Iris pigment epithelial cell (primary cell): ENCODE measurements around the gene GPC6.

ENCODE experiments used
- DNase-seq: peaks from one replicate; pipeline ENCODE4 v3.0.0-alpha.2; 2011; ENCODE audit warnings: low read depth

Gene GPC6

DNA sequence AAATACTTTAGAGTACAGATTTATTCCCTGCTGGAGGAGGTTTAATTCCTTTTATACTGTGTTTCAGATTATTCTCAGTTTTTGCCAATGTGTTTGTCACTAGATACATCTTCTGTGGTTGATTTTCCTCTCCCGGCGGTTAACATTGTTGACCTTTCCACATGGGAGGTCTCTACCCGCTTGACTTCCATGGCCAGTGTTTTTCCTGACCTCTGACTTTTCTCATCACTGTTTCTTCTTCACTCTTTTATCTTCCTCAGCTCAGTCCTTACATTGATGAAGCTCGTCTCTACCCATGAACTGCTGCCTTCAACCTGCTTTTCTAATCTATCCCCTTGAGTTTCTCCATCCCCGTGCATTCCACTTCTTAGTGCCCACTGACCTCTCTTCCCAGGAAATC lies 517.4 kb downstream of the GPC6 start:
- DNase-seq = no peak

DNA sequence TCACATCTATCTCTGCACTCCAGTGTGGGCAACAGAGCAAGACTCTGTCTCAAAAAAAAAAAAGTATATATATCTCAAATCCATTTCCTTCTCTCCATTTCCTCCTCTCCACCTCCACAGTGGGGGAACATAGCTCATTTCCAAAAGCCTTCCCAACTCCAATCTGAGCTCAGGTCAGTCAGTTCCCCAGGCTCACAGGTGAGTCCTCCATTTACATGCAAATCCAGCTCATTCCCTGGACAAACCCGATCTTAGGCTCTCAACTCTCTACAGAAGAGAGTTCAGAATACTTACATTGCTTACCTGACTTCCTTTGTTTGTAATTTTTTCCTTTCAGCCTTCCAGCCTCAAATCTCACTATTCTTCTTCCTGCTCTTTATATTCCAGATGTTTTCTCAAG lies 518.3 kb downstream of the GPC6 start:
- DNase-seq = no peak

DNA sequence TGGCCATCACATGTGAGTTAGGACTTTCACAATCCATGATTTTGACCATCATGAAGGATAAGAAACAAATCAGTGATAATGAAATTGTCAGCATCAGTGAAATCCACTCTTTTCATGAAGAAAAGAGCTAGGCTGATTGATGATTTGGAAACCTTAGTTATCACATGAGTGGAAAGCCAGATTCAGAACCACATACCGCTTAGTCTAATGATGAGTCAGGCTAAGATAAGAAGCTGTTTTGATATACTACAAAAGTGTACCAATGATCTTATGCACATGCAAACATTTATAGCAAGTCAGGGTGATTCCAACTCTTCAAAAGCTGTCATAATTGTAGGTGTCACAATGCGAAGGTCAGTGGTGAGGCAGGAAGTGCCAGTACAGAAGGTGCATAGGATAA lies 519.3 kb downstream of the GPC6 start:
- peak; percentile 49 for DNase-seq

DNA sequence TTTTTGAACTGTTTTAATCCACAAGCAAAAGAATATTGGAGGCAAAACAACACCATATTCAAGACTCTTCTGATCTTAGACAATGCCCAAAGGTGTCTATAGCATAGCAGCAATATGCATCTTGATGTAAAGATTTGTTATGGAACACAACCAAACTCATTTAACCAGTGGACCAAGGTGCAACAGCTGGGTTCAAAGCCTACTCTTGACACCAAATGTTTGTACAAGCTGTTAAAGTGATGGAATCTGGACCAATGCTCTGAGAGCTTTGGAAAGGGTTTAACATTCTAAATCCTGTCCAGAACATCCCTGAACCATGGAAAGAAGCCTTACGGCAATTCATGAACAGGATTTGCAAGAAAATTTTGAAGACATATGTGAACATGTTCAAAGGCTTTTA lies 520.0 kb downstream of the GPC6 start:
- no peak for DNase-seq

DNA sequence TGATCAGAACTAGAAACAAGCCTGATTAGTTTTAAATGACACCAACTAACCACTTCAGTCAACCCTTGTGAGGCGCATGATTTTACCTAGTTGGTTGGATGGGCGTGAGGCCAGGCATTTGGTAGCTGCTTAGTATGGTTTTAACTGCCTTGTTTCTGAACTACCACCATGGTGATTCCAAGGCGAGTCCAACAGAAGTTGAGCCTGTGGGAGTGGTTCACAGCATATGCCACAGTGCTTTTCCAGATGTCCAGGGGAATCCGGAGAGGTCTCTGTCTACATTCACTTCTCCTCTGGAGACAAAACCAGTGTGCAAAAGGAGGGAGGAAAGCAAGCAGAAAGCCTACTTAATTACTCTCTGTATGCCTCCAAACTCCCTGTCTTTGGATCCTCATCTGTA lies 524.1 kb downstream of the GPC6 start:
- DNase-seq = no peak

DNA sequence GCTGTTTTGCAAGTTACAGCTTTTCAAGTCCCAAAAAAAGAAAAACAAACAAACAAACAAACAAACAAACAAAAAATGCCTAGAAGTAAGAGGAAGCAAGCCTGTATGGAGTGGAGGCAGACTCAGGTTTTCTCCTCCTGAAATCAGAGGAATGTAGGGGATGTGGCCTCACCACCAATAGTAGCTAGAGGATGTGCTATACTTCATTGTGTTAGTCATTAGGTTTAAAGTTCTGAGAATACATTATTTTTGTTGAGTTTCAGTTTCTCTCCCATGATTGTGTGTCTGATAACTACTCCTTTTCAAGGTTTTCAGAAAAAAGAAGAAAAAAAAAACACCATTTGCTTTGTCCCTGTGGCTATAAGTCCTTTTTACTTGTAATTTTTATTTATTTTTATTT lies 524.5 kb downstream of the GPC6 start:
- DNase-seq = no peak

DNA sequence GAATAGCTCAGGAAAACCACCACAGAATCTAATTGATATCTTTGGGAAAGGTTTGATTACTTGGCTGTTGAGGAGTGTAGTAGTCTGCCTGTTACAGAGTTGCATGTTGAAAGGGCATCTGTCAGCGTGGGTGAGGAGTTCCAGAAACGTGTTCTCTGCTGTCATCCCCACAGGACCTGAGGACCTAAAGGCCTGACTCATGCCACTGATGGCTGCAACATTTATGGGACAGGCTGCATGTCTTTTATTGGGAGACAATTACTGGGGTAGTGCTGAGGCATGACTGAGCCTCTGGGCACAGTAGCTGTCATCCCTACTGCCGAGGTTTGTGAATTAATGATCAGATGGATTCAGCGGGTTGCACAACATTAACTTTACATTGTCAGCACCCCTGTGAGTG lies 525.9 kb downstream of the GPC6 start:
- DNase-seq = no peak

DNA sequence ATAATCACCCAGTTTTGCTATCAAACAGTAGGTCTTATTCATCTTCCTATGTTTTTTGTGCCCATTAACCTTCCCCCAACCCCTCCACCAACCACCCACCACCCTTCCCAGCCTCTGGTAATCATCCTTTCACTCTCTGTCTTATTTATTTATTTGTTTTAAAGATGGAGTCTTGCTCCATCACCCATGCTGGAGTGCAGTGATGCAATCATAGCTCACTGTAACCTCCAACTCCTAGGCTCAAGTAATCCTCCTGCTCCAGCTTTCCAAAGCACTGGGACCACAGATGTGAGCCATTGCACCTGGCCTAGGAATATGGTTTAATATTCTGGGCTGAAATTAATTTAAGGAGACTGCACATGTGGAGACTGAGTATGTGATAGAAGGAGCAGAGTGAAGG lies 527.0 kb downstream of the GPC6 start:
- no peak for DNase-seq

DNA sequence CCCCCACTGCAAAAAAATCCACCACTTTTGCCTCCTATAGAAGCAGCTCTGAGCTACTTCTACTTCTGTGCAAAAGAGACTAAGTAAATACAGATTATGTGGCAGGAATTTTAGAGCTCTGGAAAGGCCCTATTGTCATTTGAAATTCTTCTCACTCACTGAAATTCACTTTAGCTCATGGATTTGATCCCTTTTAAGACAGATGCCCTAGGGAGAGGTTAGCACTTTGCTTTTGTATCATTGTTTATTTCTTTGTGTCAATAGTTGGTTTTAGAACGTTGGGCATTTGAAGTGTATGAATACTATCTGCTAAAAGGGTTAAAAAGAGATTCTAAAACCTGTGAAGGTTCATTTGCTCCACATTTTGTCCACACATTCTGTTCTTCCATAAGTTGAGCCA lies 528.7 kb downstream of the GPC6 start:
- no peak for DNase-seq

DNA sequence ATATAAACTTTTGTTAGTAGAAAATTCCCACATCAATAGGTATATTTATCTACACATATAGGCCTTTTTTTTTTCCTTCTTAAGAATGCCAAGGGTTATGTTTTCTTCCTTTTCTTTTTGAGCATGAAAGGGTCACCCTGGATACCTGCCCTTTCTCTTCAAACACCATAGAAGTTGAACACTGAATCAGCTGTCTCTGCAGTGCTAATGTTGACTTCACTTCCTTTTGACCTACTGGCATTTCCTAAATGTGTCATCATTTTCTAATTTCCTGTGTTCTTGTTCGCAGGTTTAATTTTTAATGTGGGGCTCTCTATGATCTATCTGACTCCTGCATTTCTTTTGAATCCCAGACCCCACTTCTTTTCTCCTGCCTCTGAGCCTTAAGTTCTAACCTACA lies 532.0 kb downstream of the GPC6 start:
- peak; percentile 51 for DNase-seq

DNA sequence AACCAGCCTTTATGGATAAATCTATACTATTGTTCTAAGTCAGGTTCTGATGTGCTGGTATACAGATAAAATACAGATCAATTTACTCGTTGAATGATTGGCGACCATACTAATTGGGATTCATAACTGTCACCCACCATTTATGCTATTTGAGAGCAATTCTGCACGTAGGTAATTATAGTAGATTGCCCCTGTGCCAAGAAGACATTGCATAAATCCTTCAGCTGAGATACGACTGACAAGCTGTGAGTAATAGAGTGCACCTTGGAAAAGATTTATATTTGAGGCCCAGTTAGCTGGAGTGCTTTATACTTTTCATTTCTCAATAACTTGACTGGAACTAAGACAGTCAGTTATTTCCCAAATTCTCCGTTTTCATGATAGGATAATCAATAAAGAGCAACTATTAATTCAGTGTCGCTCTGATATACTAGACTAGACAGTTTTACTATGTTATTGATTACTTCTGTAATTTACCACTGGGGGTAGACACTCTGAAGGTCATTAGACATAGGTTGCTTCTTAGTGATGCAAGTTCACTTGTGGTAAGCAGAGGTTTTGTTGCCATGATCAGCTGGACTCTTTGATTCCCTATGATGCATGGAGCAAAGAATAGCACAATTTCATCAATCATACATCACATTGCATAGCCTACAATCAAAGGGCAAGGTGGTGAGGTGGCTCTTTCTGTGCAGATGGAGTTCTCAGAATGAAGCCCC lies 536.3 kb downstream of the GPC6 start:
- DNase-seq = no peak

DNA sequence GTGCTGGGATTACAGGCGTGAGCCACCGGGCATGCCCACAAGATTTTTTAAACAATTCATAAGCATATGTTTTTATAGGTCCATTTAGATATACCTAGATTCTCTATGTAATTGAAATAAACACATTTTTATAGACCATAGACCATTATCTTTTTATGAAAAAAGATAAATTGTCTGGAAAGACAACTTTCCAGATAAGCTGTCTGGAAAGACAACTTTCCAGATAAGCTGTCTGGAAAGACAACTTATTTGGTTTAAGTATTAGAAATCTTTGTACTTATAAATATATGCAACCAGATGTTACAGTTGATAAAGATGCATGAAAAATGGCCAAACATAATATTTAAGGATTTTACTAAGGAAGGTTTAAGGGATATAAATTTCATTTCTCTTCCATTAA lies 538.5 kb downstream of the GPC6 start:
- DNase-seq = no peak

DNA sequence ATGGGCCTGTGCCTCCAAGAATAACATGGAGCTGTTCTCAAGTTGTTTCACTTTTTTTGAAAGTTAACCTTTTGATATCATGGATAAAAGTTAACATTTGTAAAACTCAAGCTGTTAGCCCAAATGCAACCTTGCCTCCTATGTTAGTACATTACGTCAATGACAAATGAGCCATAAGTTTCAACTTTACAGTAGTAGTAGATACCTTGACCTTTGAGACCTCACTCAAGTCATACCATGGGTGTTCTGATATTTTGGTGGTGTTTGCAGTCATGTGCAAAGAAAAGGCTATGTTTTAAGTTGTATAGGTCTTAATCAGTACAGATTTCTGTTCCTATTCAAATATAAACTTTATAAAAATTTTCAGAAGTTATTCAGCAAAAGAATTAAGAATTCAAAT lies 539.2 kb downstream of the GPC6 start:
- DNase-seq = no peak

DNA sequence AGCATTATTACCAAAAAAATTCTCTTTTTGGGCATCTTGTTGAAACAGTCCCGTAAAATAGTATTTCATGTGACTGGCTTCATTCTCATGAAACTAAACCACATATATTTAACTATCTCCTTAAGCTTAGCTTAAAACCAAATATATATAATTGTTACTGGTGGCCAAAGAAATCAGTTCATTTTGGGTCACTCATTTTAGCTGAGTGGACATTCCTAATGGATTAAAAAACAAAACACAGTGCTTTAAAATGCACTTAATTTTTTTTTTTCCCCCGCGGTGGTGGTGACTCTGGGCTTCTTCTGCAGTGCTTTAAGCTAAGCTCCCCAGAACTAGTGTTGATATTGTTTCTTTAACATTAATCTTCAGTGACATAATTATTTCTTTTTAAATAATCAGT lies 540.1 kb downstream of the GPC6 start:
- no peak for DNase-seq

DNA sequence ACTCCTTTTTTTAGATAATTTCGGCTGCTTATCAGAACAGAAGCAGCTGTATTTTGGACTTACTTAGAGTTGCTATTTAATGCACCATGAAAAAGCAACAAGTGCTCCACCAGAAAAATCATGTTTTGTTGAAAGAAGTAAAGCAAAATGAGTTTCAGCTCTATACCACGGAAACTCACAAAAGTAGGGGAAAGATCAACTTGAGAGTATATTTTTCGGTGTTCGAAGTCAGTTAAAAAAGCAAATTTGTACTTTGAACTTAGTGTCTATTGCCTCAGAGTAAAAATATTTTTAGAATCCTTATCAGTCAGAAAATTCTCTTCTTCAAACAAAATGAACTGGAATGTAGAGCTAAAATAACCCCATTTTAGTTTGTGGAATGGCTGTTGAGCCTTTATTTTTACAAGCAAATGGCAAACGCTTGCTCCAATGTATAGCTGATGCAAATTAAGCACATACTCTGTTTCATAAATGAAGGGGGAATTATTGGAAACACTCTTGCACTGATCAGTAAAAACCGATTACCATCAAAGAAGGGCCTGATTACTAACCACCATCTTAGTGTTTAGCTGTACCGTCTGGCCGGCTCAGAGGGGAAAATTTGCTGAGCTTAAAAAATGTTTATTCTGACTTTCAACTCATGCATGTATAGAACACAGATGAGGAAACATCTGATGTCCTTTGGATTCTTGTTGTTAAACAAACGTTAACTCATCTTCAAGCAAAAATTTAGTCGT lies 540.7 kb downstream of the GPC6 start:
- DNase-seq = no peak

DNA sequence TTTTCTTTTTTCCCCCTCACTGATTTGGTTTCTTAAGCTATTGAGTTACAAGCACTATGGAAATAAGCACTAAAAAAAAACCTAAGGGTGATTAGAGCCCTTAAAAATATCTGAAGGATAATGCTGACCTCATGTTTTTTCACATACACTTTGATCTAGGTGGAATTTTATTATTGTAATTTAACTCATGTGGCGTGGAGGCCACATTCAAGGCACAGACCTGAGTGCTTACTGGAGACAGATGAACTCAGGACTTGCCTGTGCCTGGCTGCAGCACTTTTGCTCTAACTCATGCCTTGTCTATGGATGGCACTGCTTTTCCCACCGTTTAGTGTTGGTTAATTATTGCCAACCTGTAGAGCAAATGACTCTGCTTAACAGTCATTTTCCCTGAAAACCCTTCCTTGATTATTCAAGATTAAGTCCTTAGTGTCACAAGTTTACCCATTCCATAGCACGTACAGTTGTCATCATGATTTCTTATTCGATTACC lies 541.4 kb downstream of the GPC6 start:
- DNase-seq = no peak

DNA sequence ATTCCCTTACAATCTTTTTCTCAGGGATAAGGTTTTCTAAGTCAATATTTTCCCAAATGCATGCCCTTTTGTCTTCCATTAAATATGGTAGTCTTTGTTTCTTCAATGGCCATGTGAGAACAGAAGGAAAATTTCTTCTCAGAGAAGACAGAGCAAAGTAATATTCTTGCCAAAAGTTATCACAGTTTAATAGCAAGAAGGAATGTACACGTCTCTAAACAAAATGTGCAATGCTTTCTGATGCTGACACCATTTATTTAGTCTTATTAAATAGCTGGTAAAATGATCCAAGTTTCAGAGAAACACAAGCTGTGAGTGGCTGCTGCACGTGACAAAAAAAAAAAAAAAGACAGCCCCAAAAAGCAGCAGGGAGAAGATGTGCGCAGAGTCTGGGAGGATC lies 542.5 kb downstream of the GPC6 start:
- DNase-seq = no peak

DNA sequence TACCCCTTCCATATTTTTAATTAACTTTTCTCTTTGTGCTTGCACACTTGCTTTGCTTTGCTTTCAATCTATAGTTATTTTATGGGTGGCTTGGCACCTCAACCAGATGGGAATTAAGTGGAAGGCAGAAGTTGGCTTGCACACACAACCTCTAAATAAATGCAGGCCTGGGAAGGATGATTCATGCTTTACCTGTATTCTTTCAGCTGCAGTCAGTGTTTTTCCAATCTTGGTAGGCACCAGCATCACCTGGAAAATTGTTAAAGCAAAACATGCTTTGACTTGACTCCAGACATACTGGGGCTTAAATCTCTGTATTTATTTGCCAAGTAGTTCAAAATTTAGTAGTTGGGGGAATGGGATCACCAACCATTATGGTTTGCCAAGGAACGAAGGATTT lies 543.0 kb downstream of the GPC6 start:
- DNase-seq = no peak

DNA sequence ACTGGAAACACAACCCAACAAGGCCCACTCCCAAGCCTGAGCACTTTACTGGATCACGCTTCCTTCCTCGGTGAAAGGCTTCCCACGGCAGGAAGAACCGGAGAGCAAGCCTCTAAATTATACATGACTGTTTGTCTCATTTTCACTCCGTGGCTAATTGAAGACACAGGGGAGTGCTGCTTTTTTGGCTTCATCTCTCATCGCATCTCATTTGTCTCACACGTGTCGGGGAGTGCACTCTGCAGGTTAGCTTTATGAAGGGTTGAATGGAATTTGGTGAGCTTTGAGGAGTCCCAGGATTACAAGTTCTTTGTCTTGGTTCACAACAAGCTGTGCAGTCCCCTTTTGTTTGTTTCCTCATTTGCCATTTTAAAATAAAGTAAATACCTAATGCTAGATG lies 544.6 kb downstream of the GPC6 start:
- DNase-seq = no peak

DNA sequence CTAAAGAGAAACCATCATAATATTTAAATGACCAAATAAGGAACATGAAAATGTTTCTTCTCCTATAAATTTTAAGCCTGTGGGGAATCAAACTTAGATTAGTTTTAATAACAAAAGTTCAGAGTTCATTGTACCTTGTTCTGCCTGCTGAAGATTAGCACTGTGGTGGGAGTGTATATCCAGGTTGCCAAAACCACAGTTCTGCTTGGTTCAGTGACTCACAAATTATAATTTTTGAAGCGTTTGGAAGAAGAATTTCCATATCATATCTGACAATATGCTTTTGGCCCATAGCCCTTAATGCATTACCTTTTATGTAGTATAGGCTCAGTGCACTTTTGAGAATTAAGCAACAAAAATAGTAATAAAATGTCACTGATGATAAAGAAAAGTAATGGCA lies 545.2 kb downstream of the GPC6 start:
- DNase-seq = peak; percentile 55

DNA sequence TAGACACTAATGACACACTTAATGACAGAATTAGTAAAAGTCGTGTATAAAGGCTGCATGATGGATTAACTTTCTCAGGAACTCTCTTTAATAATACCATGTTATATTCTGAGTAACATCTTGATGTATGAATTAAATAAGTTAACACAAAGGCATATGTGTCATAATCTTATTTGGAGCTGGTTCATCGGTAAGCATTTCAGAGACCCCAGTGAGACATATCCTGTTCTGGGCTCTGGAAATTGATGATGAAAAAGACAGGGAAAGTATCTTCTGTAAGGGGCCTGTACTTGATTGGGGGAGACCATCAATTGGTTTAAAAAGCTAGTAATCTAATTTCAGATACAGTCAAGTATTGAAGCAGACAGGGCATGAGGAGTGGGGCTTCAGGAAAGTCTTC lies 547.9 kb downstream of the GPC6 start:
- DNase-seq = no peak

DNA sequence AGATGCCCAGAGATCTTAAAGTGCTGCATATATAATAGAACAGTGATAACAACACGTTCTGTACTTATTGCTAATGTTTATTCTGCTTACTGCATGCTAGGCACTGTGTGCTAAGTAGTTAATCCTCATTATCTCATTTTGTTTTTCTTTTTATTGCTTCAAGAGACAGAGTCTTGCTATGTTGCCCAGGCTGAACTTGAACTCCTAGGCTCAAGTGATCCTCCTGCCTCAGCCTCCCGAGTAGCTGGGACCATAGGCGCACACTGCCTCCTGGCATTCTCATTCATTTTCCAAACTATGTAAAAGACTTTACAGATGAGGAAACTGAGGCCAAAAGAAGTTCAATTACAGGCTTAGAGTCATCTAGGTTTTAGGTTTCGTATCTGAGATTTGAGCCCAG lies 548.4 kb downstream of the GPC6 start:
- DNase-seq = no peak

DNA sequence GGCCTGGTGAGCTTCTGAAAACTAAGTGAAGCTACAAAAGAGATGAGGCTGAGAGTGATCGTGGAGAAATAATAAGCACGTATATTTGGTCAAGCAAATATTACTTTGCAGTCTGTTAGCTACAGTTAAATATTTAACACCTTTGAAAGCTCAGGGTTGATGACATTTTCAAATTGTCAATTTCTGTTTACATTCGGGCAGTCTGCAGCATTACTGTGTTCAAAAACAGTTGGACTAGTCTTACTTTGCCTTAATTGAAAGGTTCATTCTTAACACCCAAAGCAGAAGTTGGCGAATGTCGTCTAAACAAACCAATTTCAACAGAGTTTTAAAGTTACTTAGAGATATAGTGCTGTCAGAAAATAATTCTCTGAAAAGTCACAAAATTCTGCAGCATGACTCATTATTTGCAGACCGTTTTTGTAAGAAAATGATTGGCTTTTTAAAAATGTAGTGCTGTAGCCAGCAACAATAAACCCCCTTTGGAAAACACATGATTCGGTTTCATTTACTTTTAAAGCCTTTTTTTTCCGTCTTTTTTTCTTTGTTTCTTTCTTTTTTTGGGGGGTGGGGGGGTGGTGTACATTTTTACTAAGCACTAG lies 549.0 kb downstream of the GPC6 start:
- peak; percentile 77 for DNase-seq
